Colonic mucosa (tissue), 4 donors: ENCODE results near the gene DUSP6. TPM values are rescaled to one million over a fixed set of nuclear protein-coding genes. Genes with fewer than 3 reads are reported as not detected.

Experiments
- DNase-seq: peaks from one replicate; pipeline ENCODE4 v3.0.0-alpha.2; 2020
- H3K27ac ChIP-seq: fragments of 200-600 bp; one replicate; pipeline ENCODE4 v1.8.0; 2021
- H3K27me3 ChIP-seq: fragments of 200-600 bp; one replicate; pipeline ENCODE4 v1.8.0; 2021
- H3K36me3 ChIP-seq: fragments of 200-600 bp; one replicate; pipeline ENCODE4 v1.8.0; 2021
- H3K4me1 ChIP-seq: fragments of 200-600 bp; one replicate; pipeline ENCODE4 v1.8.0; 2021; ENCODE audit warnings: mild to moderate bottlenecking
- H3K4me3 ChIP-seq: fragments of 200-600 bp; one replicate; pipeline ENCODE4 v1.8.0; 2021
- H3K9ac ChIP-seq, 2 donors: one replicate each; pipeline ENCODE4 v1.7.0; 2013; ENCODE audit warnings: control low read depth in 2 of 2, low read depth in 2 of 2, low read length in 2 of 2
- H3K9me3 ChIP-seq: fragments of 200-600 bp; one replicate; pipeline ENCODE4 v1.8.0; 2021
- intact Hi-C: fragments of 100-400 bp; cut with DNase I; formaldehyde crosslinking; loops from one replicate; pipeline ENCODE4 v1.14.1; 2022
- total RNA-seq, 2 donors: library from RNA; stranded (reverse); fragmentation: NEBNext Ultra II Directional in 1 of 2; extraction: Animal tissue kit (Norgen Biotek cat#: 25700) in 1 of 2; gene quantifications; one replicate each; pipeline ENCODE4 v1.2.1, GENCODE V29; 2021
- TF ChIP-seq, protein P1 (sequence below): fragments of 200-600 bp; IDR thresholded peaks from one replicate; pipeline ENCODE4 v1.8.0; 2022; ENCODE audit warnings: antibody characterized with exemption, mild to moderate bottlenecking
- donor health status: healthy.
- donor health status: DM: no; HTN: no; CAD: no.
- donor health status: DM: no; HTN: no; CAD: no.

Gene DUSP6
- total RNA-seq, 2 donors from 2014 or later = 53.8 to 97.6 TPM

DNA sequence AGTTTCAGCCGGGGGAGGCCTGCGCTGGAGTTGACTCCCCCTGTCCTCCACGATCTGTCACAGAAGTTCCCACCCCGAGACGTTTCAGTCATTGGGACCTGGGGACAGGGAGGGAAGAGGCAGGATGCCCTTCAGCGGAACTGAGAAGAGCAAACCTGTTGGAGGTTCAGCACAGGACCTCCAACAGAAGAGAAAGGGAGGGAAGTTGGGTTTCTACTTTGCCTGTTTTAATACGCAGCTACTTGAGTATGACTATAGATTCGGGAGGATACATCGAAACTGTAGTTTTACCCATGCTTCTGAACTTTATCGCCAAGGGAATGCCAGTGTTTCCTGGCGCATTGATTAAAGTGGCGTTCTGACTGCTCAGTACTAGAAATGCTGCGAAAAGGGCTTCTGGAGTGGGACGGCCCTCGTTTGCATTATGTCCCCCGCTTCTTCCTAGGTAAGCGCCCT, 2.3 kb upstream of the DUSP6 start:
- TF ChIP-seq, protein P1, sequence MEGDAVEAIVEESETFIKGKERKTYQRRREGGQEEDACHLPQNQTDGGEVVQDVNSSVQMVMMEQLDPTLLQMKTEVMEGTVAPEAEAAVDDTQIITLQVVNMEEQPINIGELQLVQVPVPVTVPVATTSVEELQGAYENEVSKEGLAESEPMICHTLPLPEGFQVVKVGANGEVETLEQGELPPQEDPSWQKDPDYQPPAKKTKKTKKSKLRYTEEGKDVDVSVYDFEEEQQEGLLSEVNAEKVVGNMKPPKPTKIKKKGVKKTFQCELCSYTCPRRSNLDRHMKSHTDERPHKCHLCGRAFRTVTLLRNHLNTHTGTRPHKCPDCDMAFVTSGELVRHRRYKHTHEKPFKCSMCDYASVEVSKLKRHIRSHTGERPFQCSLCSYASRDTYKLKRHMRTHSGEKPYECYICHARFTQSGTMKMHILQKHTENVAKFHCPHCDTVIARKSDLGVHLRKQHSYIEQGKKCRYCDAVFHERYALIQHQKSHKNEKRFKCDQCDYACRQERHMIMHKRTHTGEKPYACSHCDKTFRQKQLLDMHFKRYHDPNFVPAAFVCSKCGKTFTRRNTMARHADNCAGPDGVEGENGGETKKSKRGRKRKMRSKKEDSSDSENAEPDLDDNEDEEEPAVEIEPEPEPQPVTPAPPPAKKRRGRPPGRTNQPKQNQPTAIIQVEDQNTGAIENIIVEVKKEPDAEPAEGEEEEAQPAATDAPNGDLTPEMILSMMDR = no peak
- Histone ChIP-seq H3K27ac (peak overlapping the region; percentile 99), H3K4me3 (peak overlapping the region; percentile 70), H3K36me3 (no peaks in the 10 kb centered on the region), H3K27me3 (no peaks in the 10 kb centered on the region), H3K4me1 (peaks cover 12% of the 10 kb centered on the region), H3K9ac (peak overlapping the region; percentile 78 to 90), H3K9me3 (no peaks in the 10 kb centered on the region)
- intact Hi-C loops = loop anchor here (10.0 kb wide), 1 partner anchor 170 kb away; the partner anchor contains the start of genes GALNT4 and POC1B
- DNase-seq = peak; percentile 51

DNA sequence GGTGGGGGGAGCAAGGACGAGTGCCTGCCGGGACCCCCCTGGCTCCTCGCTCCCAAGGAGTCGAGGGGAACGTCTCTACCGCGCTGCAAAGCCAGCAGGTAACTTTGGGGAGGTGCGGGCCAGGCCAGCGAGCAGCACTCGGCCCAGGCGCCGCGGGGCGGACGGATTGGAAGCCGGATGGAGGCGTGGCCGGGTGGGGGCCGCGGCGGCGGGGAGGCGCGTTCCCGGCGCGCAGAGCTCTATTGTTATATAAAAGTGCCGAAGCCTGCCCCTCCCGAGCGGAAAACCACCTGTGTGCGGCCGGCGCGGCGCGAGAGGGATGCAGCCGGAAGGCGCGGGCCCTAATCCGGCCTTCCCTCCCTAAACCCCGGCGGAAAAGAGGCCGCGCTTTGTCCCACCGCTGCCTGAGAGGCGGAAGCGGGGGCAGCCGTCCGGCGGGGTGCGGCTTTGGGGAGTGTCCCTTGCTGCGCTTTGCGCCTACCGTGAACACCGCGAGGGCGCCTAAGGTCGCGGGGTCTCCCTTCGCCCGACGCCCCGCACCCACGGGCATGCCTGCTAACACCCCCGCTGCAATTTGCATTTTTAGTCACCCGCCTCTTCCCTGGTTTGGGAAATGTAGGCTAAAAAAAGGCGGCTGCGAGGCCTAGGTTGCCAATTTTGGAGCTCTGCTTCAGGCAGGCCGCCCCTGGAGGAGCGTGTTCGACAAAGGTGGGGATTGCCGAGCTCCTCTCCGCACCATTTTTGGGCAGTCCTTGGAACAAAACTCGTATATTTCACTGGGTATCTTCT, 1.7 kb upstream of the DUSP6 start:
- H3K27ac ChIP-seq = peak overlapping the region; percentile 99
- peak overlapping the region; percentile 78 to 90 for H3K9ac ChIP-seq
- peak; percentile 92 for DNase-seq
- peak overlapping the region; percentile 70 for H3K4me3 ChIP-seq
- H3K4me1 ChIP-seq = peaks cover 12% of the 10 kb centered on the region
- no peaks in the 10 kb centered on the region for H3K27me3 ChIP-seq
- H3K9me3 ChIP-seq = no peaks in the 10 kb centered on the region
- no peaks in the 10 kb centered on the region for H3K36me3 ChIP-seq
- intact Hi-C loops = loop anchor here (10.0 kb wide), 1 partner anchor 171 kb away; the partner anchor contains the start of genes GALNT4 and POC1B
- TF ChIP-seq, protein P1 = no peak

DNA sequence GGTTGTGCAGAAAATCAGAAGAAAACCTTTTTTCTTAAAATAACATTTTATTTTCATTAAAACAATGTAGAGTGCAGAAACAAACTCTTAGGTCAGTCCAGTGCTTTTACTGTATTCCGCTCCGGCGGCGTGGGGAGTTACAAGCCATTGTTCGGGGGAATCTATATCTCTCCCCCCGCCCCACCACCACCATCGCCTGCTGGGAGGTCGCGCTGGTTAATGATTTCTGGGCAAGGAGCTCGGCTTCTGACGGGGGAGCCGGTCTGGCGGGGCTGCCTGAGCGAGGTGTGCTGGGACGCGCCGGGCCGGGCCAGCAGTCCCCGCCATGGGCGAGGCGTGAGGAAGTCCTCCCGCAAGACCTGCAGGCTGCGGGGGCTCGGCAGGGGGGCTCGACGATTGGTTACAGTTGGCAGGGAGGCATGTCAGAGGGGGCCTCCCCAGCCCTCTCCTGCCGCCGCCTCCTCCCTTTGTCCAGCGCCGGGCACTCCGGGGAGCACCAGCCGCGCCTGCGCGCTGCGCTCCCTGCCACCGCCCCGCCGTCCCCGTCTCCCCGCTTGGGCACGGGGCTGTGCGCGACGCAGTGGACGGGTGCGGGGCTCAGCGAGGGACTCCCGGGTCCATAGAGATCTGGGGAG, 1.0 kb upstream of the DUSP6 start:
- Histone ChIP-seq H3K9ac (peak overlapping the region; percentile 78 to 90), H3K27me3 (no peaks in the 10 kb centered on the region), H3K9me3 (no peaks in the 10 kb centered on the region), H3K27ac (peak overlapping the region; percentile 99), H3K4me1 (peaks cover 12% of the 10 kb centered on the region), H3K4me3 (peak overlapping the region; percentile 70), H3K36me3 (no peaks in the 10 kb centered on the region)
- intact Hi-C loops = loop anchor here (10.0 kb wide), 1 partner anchor 171 kb away; the partner anchor contains the start of genes GALNT4 and POC1B
- TF ChIP-seq, protein P1 = no peak
- peak; percentile 78 for DNase-seq

DNA sequence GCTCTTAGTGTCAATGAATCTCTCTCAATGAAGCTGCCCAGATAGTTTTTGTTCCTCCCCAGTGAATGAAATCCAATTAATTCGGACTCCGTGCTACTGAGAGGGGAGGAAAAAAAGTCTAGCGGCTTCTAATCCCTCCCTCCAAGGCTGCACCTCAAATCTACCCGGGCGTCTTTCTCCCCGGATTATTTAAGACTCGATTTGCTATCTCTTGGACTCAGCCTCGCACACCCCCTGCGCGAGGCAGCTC, 134 bp downstream of the DUSP6 start:
- TF ChIP-seq, protein P1 = no peak
- Histone ChIP-seq H3K9ac (peak overlapping the region; percentile 90 to 94), H3K4me1 (peaks cover 17% of the 10 kb centered on the region), H3K4me3 (peak overlapping the region; percentile 70), H3K27me3 (no peaks in the 10 kb centered on the region), H3K27ac (peak overlapping the region; percentile 99), H3K36me3 (no peaks in the 10 kb centered on the region), H3K9me3 (no peaks in the 10 kb centered on the region)
- DNase-seq = no peak
- intact Hi-C loops = loop anchor here (10.0 kb wide), 1 partner anchor 173 kb away; the partner anchor contains the start of genes GALNT4 and POC1B

DNA sequence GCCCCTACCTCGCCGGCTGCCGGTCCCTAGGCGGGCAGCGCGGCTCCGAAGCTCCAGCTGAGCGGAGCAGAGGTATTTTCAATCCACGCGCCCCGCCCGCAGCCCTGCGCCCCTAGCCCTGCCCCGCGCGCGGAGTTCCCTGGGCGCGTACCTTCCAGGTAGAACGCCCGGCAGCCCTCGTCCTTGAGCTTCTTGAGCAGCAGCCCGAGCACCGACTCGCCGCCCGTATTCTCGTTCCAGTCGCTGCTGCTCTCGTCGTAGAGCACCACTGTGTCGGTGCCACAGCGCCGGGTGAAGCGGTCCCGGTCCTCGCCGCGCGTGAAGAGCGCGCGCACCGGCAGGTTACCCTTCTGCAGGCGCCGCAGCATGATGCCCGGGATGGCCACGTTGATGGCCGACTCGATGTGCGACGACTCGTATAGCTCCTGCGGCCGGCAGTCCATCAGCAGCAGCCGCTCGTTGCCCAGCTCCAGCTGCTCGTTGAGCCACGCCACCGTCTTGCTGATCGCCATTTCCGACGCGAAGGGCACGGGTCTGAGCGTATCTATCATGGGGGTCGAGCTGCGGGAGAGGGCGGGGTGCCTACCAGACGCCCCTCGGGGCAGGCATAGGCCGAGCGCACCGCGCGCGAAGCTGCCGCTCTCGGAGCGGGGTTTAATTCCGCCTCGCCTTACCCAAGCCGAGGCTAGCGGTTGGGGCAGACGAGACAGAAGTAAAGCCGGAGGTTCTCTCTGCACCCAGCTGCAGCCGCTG, 636 bp downstream of the DUSP6 start:
- H3K9ac ChIP-seq = peak overlapping the region; percentile 90 to 94
- H3K4me1 ChIP-seq = peaks cover 19% of the 10 kb centered on the region
- intact Hi-C loops = loop anchor here (10.0 kb wide), 1 partner anchor 173 kb away; the partner anchor contains the start of genes GALNT4 and POC1B
- peak; percentile 52 for DNase-seq
- peak overlapping the region; percentile 99 for H3K27ac ChIP-seq
- no peaks in the 10 kb centered on the region for H3K9me3 ChIP-seq
- peak overlapping the region; percentile 70 for H3K4me3 ChIP-seq
- no peaks in the 10 kb centered on the region for H3K27me3 ChIP-seq
- H3K36me3 ChIP-seq = no peaks in the 10 kb centered on the region
- TF ChIP-seq, protein P1 = no peak
